HS-5 (cell line): ENCODE data around the gene GYG2.
"Not testable (repeated sequence)": the region's sequence is repeated elsewhere in the genome, so short reads cannot be mapped to it uniquely, and the experiment has no call there.

Experiments used
- DNase-seq: peaks from one replicate; pipeline ENCODE4 v3.0.0-alpha.2; 2012; ENCODE audit warnings: low read depth

GYG2 gene

DNA sequence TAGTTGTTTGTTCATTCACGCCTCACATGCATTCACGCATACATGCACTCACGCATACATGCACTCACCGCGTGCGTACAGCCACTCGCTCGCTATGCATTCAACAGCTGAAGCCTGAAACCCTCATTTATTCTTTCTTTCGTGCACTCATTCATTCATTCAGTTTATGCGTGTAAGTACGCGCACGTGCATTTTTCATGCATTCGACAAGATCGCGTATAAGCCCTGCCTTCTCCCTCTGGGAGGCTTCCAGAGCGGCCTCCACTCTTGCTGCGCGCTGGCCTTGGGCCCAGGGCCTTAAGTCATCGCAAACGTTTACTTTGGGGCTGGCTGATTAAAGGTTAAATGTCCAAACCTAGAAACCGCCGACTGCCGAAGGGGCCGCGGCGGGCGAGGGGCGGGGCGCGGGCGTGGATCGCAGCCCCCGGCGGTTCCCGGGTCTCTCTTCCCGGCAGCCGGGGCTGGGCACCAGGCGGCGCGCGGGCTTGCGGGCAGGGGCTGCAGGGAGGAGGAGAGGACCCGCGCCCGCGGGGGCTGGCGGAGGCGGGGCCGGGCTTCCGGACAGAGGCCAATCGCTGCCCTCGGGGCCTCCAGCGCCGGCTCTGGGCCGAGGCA is at the start of gene GYG2:
Gene GYG2 (plus strand): TSS at position 587 of the 615 bp plus-strand sequence. CDS start 1,259 bp downstream, outside the sequence.
- no peak for DNase-seq

DNA sequence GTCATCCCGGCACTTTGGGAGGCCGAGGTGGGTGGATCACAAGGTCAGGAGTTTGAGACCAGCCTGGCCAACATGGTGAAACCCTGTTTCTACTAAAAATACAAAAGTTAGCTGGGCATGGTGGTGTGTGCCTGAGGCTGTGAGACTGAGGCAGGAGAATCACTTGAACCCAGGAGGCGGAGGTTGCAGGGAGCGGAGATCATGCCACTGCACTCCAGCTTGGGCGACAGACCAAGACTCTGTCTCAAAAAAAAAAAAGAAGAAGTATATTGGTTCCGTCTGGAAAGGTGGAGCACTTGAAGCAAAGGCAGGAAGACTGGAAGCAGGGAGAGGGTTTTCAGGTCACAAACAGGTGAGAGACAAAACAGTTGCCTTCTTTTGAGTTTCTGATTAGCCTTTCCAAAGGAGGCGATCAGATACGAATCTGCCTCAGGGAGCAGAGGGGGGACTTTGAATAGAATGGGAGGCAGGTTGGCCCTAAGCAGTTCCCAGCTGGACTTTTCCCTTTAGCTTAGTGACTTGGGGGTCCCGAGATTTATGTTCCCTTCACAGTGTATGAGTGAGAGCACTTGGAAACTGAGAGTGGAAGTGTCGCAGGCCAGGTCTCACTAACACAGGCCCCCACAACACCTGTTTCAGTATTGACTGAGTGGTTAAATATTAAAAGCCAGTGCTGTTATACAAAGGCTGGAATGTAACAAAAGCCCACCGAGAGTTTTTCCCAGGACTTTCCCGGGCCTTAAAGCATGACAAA is 48.1 kb upstream of the GYG2 start:
- DNase-seq, result not testable (repeated sequence)

DNA sequence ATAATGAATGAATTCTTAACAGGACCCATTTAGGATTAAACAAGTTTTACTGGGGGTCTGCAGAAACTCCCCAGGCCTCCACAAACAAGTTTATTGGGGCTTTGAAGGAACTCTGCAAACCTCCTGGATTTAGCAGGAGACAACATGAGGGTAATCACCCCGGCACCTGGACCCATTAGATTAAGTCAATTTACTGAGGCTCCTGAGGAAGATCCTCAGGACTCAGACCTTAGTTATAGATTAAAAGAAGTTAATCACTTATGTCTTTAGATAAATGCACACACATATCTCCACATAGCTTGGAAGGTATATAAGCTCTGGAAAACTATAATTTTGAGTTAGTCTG is 47.5 kb upstream of the GYG2 start:
- no peak for DNase-seq

DNA sequence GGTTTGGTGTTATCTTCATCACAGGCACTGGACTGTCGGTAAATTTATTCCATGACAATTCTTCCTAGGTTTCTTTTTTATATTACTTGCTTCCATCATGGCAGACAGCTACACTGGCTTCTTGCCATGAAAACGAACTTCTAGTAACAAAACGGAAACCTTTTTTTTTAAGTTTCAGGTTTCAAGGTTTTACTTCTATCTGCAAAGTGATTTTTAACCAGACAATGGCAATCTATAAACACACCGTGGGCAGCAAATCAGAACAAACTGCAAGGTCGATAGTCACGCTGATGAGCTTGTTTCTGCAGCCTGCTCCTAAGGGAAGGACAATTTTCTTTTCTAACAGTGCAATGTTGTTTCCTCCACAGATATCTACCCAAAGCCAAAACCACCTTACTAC is 47.0 kb upstream of the GYG2 start:
- DNase-seq, result no peak

DNA sequence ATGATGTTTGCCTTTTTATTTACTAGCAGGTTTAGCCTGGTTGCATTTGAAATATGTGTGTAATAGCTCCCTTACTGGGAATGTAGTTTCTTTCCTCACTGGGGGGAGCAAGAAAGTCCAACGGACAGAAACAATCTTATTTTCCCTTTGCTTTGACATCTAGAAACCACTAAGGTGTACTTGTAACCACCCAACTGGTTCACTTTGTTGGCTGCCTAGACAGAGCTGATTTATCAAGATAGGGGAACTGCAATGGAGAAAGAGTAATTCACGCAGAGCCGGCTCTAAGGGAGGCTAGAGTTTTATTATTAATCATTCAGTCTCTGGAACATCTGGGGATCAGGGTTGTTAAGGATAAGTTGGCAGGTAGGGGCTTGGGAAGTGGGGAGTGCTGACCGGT is 46.6 kb upstream of the GYG2 start:
- DNase-seq, result no peak

DNA sequence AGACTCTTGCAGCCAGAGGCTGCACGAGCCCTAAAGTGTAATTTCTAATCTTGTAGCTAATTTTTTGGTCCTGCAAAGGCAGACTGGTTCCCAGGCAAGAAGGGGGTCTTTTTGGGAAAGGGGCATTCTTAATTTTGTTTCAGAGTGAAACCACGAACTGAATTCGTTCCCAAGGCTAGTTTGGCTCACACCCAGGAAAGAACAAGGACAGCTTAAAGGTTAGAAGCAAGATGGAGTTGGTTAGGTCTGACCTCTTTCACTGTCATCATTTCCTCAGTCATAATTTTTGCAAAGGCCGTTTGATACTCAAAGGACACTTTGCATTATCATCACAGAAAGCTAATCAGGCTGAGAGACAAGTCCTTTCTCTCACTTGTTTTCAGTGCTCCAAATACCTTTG is 46.0 kb upstream of the GYG2 start:
- DNase-seq, result no peak

DNA sequence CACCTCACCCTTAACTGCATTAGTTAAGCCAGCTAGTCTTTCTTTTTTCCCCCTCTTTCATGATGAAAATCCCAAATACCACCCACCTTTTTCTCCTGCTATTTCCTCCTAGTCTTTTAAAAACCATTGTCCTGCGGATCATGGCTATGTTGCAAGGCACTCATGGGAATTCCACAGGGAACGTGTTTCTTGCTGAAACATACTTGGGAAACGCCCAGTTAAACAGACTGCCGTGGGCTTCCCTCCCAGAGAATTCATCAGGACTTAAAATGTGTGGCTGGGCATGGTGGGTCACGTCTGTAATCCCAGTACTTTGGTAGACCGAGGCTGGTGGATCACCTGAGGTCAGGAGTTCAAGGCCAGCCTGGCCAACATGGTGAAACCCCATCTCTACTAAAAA is 44.7 kb upstream of the GYG2 start:
- DNase-seq, result no peak

DNA sequence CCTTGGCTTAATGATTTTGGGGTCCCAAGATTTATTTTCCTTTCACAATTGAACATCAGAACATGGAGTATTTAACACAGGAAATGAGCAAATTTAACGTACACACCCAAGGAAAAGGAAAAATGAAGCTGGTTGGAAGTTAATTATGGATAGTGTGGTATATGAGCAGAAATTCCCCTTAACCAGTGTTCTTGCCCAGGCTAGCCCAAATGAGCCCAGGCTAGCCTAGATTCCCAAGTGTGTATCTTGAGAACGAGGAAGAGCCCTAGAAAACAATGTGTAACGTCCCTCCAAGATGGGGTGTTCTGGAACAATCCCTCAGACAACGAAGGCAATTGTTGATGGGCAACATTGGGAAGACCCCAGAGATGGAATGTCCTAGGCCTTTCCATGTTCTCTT is 43.2 kb upstream of the GYG2 start:
- no peak for DNase-seq

DNA sequence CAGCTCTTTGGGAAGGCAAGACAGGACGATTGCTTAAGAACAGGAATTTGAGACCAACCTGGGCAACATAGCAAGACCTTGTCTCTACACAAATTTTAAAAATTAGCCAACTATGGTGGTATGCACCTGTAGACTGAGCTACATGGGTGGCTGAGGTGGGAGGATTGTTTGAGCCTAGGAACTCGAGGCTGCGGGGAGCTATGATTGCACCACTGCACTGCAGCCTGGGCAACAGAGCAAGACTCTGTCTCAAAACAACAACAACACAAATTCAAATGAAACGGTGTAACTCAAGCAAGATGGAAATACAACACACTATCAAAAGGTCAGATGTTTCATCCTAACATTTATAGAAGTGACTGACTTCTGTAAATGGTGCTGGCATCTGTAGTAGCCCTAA is 39.8 kb upstream of the GYG2 start:
- no peak for DNase-seq

DNA sequence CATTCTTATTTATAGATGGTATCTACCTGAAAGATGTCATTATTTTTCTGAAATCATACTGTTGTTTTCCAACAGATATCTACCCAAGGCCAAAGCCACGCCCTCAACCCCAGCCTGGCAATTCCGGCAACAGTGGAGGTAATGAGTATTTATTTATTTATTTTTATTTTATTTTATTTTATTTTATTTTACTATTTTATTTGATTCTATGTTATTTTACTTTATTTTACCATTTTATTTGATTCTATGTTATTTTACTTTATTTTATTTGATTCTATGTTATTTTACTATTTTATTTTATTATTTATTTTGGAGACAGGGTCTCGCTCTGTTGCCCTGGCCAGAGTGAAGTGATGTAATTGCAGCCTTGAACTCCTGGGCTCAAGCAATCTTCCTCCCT is 39.2 kb upstream of the GYG2 start:
- DNase-seq, result no peak

DNA sequence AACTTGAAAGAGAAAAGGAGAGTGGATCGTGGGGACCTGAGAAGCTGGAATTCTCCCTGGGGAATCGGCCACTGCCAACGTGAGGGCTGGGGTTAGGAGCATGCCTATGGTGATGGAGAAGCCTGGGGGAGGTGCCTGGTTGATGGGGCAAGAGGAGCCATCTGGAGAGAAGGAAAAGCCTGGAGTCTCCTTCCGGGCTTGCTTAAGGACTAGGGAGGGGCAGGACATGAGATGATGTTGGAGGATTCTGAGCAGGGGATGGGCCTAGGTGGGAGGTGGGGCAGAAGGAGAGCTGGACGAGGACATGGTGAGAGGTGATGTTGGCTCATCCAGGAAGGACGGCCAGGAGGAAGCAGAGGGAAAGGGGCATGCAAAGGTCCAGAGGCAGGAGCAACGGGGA is 35.0 kb upstream of the GYG2 start:
- DNase-seq, result no peak

DNA sequence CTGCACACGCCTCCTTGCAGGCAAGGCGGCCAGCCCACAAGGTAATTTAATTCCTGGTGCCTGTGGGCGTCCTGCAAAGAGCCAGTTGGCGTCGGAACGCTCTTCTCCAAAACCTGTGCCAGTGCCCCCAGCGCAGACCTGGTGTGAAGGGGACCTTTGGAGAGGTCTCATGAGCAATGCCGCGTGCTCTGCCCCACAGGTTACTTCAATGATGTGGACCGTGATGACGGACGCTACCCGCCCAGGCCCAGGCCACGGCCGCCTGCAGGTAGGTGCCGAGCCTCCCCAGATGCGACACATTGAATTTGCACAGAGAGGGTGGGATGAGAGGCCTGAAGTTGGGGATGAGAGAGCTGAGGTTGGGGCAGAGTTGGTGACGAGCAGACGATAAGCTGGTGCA is 34.4 kb upstream of the GYG2 start:
- DNase-seq, result no peak

DNA sequence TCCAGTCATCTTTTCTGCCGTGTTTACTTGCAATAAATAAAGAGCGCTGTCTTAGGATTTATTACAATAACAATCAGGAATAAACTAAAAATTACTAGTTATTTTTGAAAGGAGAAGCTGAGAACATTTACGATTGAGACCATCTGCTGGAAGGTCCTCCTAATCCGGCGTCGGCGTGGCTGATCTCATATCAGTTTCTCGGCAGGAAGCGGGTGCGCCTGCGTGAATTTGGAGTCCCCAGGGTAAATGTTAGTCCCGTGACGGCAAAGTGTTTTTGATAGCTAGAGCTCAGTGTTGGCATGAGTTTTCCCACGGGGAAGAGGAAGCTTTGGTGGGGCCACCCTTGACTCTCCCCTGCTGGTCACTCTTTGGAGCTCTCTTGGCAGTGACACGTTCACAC is 31.9 kb upstream of the GYG2 start:
- not testable (repeated sequence) for DNase-seq

DNA sequence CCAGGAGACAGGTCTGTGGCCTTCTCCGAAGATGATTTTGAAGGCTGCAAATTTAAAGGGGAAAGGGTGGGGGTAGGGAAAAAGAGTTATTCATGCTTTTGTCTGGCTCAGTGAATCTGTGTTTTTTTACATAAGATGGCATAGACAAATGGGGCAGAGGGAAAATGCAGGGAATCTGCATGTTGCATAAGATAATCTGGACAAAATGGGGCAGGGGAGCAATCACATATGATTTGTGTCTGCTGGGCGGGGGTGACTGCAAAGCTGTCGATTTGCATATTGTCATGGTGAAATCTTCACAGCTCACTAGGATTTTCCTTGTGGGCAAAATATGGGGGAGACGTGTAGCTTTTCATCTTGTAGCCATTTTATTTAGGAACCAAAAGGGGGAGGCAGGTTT is 29.4 kb upstream of the GYG2 start:
- no peak for DNase-seq

DNA sequence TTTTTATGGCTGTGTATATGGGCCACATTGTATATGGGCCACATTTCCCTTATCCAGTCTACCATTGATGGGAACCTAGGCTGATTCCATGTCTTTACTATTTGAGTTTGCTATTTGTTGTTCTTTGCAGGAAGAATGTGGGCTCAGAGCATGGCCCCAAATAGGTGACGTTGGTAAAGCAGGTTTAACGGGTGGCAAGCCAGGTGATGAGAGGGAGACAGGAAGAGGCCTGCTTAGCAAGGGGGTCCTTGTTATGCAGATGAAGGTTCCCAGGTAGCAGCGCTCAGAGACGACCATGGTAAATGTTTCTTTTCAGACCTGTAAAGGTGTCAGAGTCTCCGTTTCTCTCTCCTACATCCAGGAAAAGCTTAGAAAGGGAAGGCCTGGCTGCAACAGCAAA is 28.8 kb upstream of the GYG2 start:
- DNase-seq, result not testable (repeated sequence)

DNA sequence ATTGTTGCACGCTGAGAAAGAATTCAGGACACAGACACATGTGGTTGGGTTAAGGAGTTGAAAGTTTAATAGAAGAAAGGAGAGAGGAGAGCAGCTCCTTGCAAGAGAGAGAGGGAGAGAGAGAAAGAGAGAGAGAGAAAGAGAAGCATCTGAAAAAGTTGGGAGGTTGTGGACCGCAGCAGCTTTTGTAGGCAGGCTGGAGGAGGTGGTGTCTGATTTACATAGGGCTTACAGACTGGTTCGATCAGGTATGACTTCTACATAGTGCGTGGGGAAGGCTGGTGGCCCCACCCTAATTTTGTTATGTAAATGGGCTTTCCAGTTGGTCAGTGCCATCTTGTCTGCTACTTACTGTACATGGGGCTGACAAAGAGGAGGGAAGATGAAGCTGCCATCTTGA is 27.5 kb upstream of the GYG2 start:
- DNase-seq, result no peak

DNA sequence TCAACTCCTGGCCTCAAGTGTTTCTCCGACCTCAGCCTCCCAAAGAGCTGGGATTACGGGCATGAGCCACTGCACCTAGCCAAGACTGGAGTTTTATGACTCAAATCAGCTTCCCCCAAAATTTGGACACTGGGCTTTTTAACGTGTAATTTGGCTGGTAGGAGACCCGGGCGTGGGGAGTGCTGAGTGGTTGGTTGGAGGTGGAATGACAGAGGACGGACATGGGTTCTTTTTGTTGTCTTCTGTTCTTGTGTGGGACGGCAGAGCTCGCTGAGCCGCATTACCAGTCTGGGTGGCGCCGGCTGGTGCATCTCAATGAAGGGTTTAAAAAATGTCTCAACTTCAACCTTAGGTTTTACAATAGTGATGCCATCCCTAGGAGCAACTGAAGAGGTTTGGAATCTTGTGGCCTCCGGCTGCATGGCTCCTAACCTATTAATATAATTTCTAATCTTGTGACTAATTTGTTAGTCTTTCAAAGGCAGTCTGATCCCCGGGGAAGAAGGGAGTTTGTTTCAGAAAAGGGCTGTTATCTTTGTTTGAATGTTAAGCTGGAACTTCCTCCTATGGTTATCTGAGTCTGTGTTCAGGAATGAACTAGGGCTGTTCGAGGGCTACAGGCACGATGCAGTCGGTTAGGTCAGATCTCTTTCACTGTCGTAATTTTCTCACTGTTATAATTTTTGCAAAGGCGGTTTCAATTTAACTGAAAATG is 26.2 kb upstream of the GYG2 start:
- not testable (repeated sequence) for DNase-seq

DNA sequence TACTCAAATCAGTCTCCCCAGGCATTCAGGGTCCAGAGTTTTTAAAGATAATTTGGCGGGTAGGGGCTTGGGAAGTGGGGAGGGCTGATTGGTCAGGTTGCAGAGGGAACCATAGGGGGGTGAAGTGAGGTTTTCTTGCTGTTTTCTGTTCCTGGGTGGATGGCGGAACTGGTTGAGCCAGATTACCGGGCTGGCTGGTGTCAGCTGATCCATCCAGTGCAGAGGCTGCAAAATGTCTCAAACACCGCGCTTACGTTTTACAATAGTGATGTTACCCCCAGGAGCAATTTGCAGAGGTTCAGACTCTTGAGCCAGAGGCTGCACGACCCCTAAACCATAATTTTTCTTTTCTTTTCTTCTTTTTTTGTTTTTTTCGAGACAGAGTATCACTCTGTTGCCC is 25.2 kb upstream of the GYG2 start:
- not testable (repeated sequence) for DNase-seq

DNA sequence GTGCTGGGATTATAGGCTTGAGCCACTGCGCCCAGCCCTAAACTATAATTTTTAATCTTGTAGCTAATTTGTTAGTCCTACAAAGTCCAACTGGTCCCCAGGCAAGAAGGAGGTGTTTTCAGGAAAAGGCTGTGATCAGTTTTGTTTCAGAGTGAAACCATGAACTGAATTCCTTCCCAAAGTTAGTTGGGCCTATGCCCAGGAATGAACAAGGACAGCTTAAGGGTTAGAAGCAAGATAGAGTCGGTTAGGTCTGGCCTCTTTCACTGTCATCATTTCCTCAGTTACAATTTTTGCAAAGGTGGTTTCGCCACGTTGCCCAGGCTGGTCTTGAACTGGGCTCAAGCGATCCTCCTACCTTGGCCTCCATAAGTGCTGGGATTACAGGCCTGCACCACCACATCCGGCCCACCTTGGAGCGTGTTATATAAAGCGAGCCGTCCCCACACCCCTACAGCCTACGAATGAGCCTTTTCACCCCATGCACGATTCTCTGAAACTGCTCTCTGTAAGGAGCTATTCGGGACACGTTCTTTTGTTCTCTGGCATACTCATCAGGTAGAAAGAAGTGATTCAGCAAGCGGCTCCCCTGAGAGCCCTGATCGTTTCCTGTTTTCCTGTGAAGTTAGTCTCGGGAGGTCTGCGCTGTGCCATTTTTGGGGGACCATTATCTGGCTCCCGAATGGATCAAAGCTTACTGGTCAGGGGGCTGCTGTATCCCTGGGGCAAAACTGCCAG is 24.5 kb upstream of the GYG2 start:
- DNase-seq, result not testable (repeated sequence)

DNA sequence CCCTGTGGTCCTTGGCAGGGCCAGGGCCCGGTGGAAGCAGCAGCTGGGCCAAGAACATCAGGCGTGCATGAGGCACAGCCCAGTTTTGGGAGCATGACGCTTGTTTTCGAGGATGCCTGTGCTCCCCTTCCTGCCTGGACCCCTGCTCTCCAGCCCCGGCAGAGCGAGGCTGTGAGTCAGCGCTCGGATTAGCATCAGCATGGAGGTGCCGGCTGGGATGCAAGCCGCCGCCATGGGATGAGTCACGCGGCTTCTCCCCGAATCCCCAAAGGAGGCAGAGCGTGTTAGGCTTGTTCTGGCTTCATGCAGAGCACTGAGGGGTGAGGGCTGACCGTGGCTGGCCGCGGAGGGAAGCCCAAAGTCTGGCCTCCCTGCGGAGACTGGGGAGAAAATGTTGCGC is 23.9 kb upstream of the GYG2 start:
- not testable (repeated sequence) for DNase-seq

DNA sequence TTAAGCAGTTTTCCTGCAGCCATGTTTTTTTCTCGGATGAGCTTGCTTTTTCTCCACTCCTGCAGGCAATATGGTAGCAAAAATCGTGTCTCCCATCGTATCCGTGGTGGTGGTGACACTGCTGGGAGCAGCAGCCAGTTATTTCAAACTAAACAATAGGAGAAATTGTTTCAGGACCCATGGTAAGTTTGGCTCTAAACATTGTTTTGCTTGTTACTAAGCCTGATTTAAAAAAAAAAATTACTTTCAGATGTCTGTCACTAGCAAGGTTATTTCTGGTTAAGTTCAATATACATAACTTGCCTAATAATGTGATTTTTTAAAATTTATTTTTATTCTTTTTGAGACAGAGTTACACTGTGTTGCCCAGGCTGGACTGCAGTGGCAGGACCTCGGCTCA is 17.5 kb upstream of the GYG2 start:
- DNase-seq, result no peak

DNA sequence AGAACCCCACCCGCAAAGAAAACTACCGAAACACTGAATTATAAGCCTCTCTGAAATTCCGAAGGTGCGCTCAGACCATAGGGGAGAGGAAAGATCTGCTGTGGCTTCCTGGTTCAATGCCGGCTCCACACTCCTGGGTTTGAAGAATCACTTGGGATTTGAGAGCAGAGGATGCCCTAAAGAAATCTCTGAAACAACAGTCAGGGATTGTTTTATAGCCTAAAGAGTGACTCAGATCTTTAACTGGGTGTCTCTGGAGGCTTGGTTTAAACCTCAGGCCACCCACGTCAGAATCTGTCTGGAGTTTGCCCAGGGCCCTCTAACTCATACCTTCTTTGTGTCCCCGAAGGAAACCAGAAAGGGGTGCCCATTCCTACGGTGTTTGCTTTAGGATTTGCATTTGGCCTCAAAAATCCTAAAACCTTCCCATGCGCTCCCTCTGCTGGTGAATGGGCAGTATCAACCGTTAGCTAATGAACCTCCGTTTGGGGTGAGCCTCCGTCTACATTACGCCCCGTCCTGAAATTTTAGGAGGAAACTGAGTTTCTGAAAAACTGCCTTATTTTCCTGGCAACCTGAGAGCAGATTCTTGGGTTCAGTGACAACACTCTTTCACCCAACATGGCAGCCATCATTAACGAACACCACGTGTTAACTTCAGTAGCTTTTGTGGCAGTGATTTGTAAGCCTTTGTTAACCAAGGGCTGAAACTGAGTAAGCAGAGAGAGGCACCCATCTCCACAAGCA is 16.4 kb upstream of the GYG2 start:
- DNase-seq, result not testable (repeated sequence)
